Measurements from ENCODE around the gene CD99L2.

Gene CD99L2

DNA sequence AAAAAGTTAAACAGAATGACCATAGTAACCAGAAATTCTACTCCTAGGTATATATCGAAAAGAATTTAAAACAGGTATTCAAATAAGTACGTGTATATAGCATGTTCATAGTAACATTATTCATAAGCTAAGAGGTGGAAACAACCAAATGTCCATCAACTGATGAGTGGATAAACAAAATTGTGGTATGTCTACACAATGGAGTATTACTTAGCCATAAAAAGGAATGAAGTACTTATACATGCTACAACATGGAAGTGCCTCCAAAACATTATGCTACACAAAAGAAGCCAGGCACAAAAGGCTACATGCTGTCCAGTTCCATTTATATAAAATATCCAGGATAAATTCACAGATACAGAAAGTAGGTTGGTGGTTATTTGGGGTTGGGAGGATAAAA, 76.5 kb downstream of the CD99L2 start:
- Histone ChIP-seq H2AFZ (ENCODE audit: low read depth, low read length) (no peak overlapping the region), H2BK5ac (ENCODE audit: low read depth, low read length, poor library complexity, severe bottlenecking) (no peak overlapping the region), H4K8ac (ENCODE audit: low read length) (no peak overlapping the region), H3K4me3 (ENCODE audit: insufficient read depth in 1 of 2, low read depth in 1 of 2, low read length in 2 of 2) (no peak overlapping the region), H4K91ac (ENCODE audit: low read length) (no peak overlapping the region), H3K36me3 (ENCODE audit: control insufficient read depth in 1 of 2, insufficient read depth in 2 of 2, low read depth in 1 of 2, low read length in 2 of 2) (peaks cover 0 to 13% of the 10 kb centered on the region in 2 experiments), H3K23ac (ENCODE audit: low read length in 2 of 2) (no peak overlapping the region), H3K4ac (ENCODE audit: low read depth in 1 of 2, low read length in 2 of 2) (no peak overlapping the region), H3K9ac (ENCODE audit: low read length) (no peak overlapping the region), H3K27ac (ENCODE audit: low read length, poor library complexity, severe bottlenecking) (no peak overlapping the region), H3K4me1 (ENCODE audit: control insufficient read depth, insufficient read depth, low read depth, low read length) (no peaks in the 10 kb centered on the region), H2BK15ac (ENCODE audit: low read depth, poor library complexity, severe bottlenecking) (no peak overlapping the region), H2BK120ac (ENCODE audit: low read depth, low read length) (no peak overlapping the region), H3K9me3 (ENCODE audit: control insufficient read depth, low read length) (peaks cover 9% of the 10 kb centered on the region), H3K79me1 (replicated peaks; ENCODE audit: low read length, poor library complexity, severe bottlenecking) (no peaks in the 10 kb centered on the region), H2AK5ac (ENCODE audit: low read length, severe bottlenecking) (no peak overlapping the region), H3K4me2 (ENCODE audit: low read length, poor library complexity, severe bottlenecking) (no peak overlapping the region), H3K14ac (ENCODE audit: low read length in 2 of 2) (no peak overlapping the region), H3K27me3 (ENCODE audit: control insufficient read depth in 1 of 2, insufficient read depth in 1 of 2, low read length in 2 of 2) (no peaks in the 10 kb centered on the region), H2BK12ac (ENCODE audit: low read length in 2 of 2) (no peak overlapping the region), H3K18ac (ENCODE audit: low read depth in 1 of 2, low read length in 2 of 2) (no peak overlapping the region)
- whole genome bisulfite sequencing = no CpG with 5 or more reads among the region's 2 CpGs
- DNase-seq = no peak

DNA sequence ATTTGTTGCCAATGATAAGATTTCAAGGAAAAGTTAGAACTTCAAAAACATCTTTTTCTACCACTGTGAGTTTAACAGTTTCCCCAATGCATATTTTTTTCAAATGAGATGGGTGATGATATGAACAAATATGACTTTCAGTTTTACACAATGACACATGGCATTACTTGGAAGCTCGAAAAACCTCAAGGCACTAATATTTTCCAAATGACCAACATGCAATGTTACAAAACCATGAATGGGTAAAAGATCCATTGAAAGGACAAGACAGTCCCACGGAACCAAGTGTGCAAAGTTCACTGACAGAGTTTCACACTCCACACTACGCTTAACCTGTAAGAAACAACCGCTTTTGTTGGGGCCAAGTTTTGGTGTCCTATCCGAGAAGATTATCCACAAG, 84.5 kb downstream of the CD99L2 start:
- H3K18ac ChIP-seq (ENCODE audit: low read depth in 1 of 2, low read length in 2 of 2) = no peak overlapping the region
- no peak overlapping the region for H4K8ac ChIP-seq (ENCODE audit: low read length)
- no peak overlapping the region for H3K14ac ChIP-seq (ENCODE audit: low read length in 2 of 2)
- H3K4me1 ChIP-seq (ENCODE audit: control insufficient read depth, insufficient read depth, low read depth, low read length) = no peaks in the 10 kb centered on the region
- H3K9me3 ChIP-seq (ENCODE audit: control insufficient read depth, low read length) = no peaks in the 10 kb centered on the region
- H3K36me3 ChIP-seq (ENCODE audit: control insufficient read depth in 1 of 2, insufficient read depth in 2 of 2, low read depth in 1 of 2, low read length in 2 of 2) = no peaks in the 10 kb centered on the region
- no peak overlapping the region for H3K23ac ChIP-seq (ENCODE audit: low read length in 2 of 2)
- H2AFZ ChIP-seq (ENCODE audit: low read depth, low read length) = no peak overlapping the region
- H3K27me3 ChIP-seq (ENCODE audit: control insufficient read depth in 1 of 2, insufficient read depth in 1 of 2, low read length in 2 of 2) = no peaks in the 10 kb centered on the region
- H3K79me1 ChIP-seq (replicated peaks; ENCODE audit: low read length, poor library complexity, severe bottlenecking) = peaks cover 2% of the 10 kb centered on the region
- H2BK120ac ChIP-seq (ENCODE audit: low read depth, low read length) = no peak overlapping the region
- H3K9ac ChIP-seq (ENCODE audit: low read length) = peak overlapping the region; percentile 38
- H4K91ac ChIP-seq (ENCODE audit: low read length) = no peak overlapping the region
- no peak overlapping the region for H2BK5ac ChIP-seq (ENCODE audit: low read depth, low read length, poor library complexity, severe bottlenecking)
- no peak overlapping the region for H2BK15ac ChIP-seq (ENCODE audit: low read depth, poor library complexity, severe bottlenecking)
- no peak overlapping the region for H2AK5ac ChIP-seq (ENCODE audit: low read length, severe bottlenecking)
- H2BK12ac ChIP-seq (ENCODE audit: low read length in 2 of 2) = no peak overlapping the region
- H3K4ac ChIP-seq (ENCODE audit: low read depth in 1 of 2, low read length in 2 of 2) = no peak overlapping the region
- WGBS = 85% methylated on average over 5 of the region's 5 CpGs
- H3K4me3 ChIP-seq (ENCODE audit: insufficient read depth in 1 of 2, low read depth in 1 of 2, low read length in 2 of 2) = no peak overlapping the region
- DNase-seq = no peak
- H3K27ac ChIP-seq (ENCODE audit: low read length, poor library complexity, severe bottlenecking) = no peak overlapping the region
- H3K4me2 ChIP-seq (ENCODE audit: low read length, poor library complexity, severe bottlenecking) = no peak overlapping the region

DNA sequence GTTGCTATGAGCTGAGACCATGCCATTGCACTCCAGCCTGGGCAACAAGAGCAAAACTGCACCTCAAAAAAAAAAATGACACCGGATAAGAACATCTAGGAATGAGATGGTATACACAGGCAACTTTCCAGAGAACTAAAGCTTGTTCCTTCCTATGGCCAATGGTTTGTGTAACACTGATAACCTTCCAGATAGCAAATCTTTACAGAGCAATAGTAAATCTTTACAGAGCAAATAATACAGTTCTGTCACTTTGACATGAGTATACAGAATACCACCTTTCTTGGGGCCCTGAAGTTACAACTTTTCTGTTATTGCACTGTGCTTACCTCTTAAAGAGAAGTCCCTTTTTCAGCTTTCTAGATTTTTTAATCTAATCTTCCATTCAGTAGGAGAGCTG, 91.6 kb downstream of the CD99L2 start:
- Histone ChIP-seq H3K27me3 (ENCODE audit: control insufficient read depth in 1 of 2, insufficient read depth in 1 of 2, low read length in 2 of 2) (no peaks in the 10 kb centered on the region), H2BK15ac (ENCODE audit: low read depth, poor library complexity, severe bottlenecking) (no peak overlapping the region), H3K4me3 (ENCODE audit: insufficient read depth in 1 of 2, low read depth in 1 of 2, low read length in 2 of 2) (no peak overlapping the region), H2BK12ac (ENCODE audit: low read length in 2 of 2) (no peak overlapping the region), H3K36me3 (ENCODE audit: control insufficient read depth in 1 of 2, insufficient read depth in 2 of 2, low read depth in 1 of 2, low read length in 2 of 2) (no peaks in the 10 kb centered on the region), H4K8ac (ENCODE audit: low read length) (no peak overlapping the region), H3K23ac (ENCODE audit: low read length in 2 of 2) (no peak overlapping the region), H2AFZ (ENCODE audit: low read depth, low read length) (no peak overlapping the region), H3K4ac (ENCODE audit: low read depth in 1 of 2, low read length in 2 of 2) (no peak overlapping the region), H3K27ac (ENCODE audit: low read length, poor library complexity, severe bottlenecking) (no peak overlapping the region), H3K4me1 (ENCODE audit: control insufficient read depth, insufficient read depth, low read depth, low read length) (no peaks in the 10 kb centered on the region), H3K9me3 (ENCODE audit: control insufficient read depth, low read length) (no peaks in the 10 kb centered on the region), H3K79me1 (replicated peaks; ENCODE audit: low read length, poor library complexity, severe bottlenecking) (peaks cover 1% of the 10 kb centered on the region), H3K4me2 (ENCODE audit: low read length, poor library complexity, severe bottlenecking) (no peak overlapping the region), H3K14ac (ENCODE audit: low read length in 2 of 2) (no peak overlapping the region), H2BK5ac (ENCODE audit: low read depth, low read length, poor library complexity, severe bottlenecking) (no peak overlapping the region), H2AK5ac (ENCODE audit: low read length, severe bottlenecking) (no peak overlapping the region), H3K9ac (ENCODE audit: low read length) (no peak overlapping the region), H4K91ac (ENCODE audit: low read length) (no peak overlapping the region), H2BK120ac (ENCODE audit: low read depth, low read length) (no peak overlapping the region), H3K18ac (ENCODE audit: low read depth in 1 of 2, low read length in 2 of 2) (no peak overlapping the region)
- no CpG with 5 or more reads among the region's 1 CpG for WGBS
- no peak for DNase-seq

DNA sequence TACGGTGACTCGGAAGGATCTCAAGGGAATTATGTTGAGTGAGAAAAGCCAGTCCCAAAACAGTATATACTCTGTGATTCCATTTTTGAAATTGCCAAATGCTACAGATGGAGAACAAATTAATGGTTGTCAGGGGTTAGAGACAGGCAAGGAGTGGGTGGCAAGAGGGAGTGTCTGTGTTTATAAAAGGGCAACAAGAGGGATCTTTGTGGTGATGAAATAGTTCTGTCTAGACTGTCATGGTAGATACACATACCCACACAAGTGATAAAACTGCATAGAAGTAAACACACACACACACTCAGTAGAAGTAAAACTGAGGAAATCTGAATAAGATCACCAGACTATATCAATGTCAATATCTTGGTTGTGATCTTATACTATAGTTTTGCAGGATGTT, 92.7 kb downstream of the CD99L2 start:
- 94% methylated on average over 2 of the region's 2 CpGs for WGBS
- H2BK5ac ChIP-seq (ENCODE audit: low read depth, low read length, poor library complexity, severe bottlenecking) = no peak overlapping the region
- no peak overlapping the region for H3K18ac ChIP-seq (ENCODE audit: low read depth in 1 of 2, low read length in 2 of 2)
- H3K4me3 ChIP-seq (ENCODE audit: insufficient read depth in 1 of 2, low read depth in 1 of 2, low read length in 2 of 2) = no peak overlapping the region
- no peak overlapping the region for H2BK12ac ChIP-seq (ENCODE audit: low read length in 2 of 2)
- no peak overlapping the region for H3K14ac ChIP-seq (ENCODE audit: low read length in 2 of 2)
- H3K36me3 ChIP-seq (ENCODE audit: control insufficient read depth in 1 of 2, insufficient read depth in 2 of 2, low read depth in 1 of 2, low read length in 2 of 2) = no peaks in the 10 kb centered on the region
- no peak overlapping the region for H3K4me2 ChIP-seq (ENCODE audit: low read length, poor library complexity, severe bottlenecking)
- H3K9ac ChIP-seq (ENCODE audit: low read length) = no peak overlapping the region
- no peak overlapping the region for H2AK5ac ChIP-seq (ENCODE audit: low read length, severe bottlenecking)
- no peak overlapping the region for H3K27ac ChIP-seq (ENCODE audit: low read length, poor library complexity, severe bottlenecking)
- H2BK15ac ChIP-seq (ENCODE audit: low read depth, poor library complexity, severe bottlenecking) = no peak overlapping the region
- no peak overlapping the region for H4K91ac ChIP-seq (ENCODE audit: low read length)
- DNase-seq = peak; percentile 12
- H3K4me1 ChIP-seq (ENCODE audit: control insufficient read depth, insufficient read depth, low read depth, low read length) = no peaks in the 10 kb centered on the region
- no peak overlapping the region for H3K4ac ChIP-seq (ENCODE audit: low read depth in 1 of 2, low read length in 2 of 2)
- no peak overlapping the region for H4K8ac ChIP-seq (ENCODE audit: low read length)
- peaks cover 1% of the 10 kb centered on the region for H3K79me1 ChIP-seq (replicated peaks; ENCODE audit: low read length, poor library complexity, severe bottlenecking)
- no peaks in the 10 kb centered on the region for H3K27me3 ChIP-seq (ENCODE audit: control insufficient read depth in 1 of 2, insufficient read depth in 1 of 2, low read length in 2 of 2)
- no peak overlapping the region for H3K23ac ChIP-seq (ENCODE audit: low read length in 2 of 2)
- H3K9me3 ChIP-seq (ENCODE audit: control insufficient read depth, low read length) = no peaks in the 10 kb centered on the region
- no peak overlapping the region for H2BK120ac ChIP-seq (ENCODE audit: low read depth, low read length)
- no peak overlapping the region for H2AFZ ChIP-seq (ENCODE audit: low read depth, low read length)

Data from mesenchymal stem cell (in vitro differentiated cells and primary cell).